Astrocyte (in vitro differentiated cells and primary cell): ENCODE measurements around the gene KCNA3.

ENCODE experiments used
- CTCF ChIP-seq: IDR thresholded peaks from 2 replicates; pipeline ENCODE4 v1.5.1; 2011; ENCODE audit warnings: low read depth, mild to moderate bottlenecking, inconsistent platforms, low read length, moderate library complexity; ENCODE audit not compliant: insufficient read depth
- EZH2 ChIP-seq: IDR thresholded peaks from 2 replicates; pipeline ENCODE4 v1.6.1; 2012; ENCODE audit warnings: mild to moderate bottlenecking, low read length, inconsistent platforms; ENCODE audit not compliant: insufficient read depth

DNA sequence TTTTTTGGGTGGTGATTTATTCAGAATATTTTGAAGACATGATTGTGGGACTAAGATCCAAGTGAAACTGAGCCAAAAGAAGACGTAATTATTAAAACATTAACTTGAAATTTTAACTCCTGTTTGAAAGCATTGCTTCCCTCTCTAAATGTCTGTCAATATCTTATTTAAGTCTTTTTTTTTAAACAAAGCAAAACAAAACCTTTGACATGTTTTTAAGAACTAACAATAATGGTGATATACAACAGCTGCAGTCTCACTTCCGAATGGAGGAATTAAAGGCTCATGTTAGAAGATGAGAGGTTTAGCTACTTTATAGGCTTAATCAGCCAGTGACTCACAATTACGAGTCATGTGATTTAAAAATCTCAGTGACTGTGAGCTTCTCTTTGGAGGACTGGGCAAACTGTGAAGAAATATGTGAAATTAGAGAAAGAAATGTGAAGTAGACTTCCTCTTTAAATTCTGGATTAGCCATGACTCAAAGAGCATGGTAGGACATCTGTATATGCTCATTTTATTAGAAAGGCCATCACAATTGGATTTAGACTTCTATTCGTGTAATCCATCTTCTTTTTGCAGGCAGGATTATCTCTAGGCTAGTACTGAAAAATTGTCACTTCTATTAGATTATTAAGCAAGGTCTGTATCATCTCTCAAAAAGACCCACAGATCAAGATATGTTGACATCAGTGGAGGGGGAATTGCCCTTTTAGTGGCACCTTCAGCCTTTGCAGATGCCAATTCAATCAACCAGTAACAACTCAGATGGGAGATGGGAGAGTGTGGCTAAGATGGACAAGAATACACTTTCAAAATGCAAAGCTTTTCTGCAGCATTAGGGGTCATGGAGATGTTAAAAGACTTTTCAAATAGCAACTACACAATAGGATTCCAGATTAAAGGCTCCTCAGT lies 28.7 kb downstream of the KCNA3 start:
- no peak for TF ChIP-seq CTCF
- TF ChIP-seq EZH2, result no peak
